CD1c-positive myeloid dendritic cell (primary cell): ENCODE data around the gene ELL3.
"Not testable (repeated sequence)": the region's sequence is repeated elsewhere in the genome, so short reads cannot be mapped to it uniquely, and the experiment has no call there.

Source experiments
- DNase-seq: peaks from one replicate; pipeline ENCODE4 v3.0.0-alpha.2; 2016; ENCODE audit errors: extremely low spot score

Gene ELL3, protein sequence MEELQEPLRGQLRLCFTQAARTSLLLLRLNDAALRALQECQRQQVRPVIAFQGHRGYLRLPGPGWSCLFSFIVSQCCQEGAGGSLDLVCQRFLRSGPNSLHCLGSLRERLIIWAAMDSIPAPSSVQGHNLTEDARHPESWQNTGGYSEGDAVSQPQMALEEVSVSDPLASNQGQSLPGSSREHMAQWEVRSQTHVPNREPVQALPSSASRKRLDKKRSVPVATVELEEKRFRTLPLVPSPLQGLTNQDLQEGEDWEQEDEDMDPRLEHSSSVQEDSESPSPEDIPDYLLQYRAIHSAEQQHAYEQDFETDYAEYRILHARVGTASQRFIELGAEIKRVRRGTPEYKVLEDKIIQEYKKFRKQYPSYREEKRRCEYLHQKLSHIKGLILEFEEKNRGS

DNA sequence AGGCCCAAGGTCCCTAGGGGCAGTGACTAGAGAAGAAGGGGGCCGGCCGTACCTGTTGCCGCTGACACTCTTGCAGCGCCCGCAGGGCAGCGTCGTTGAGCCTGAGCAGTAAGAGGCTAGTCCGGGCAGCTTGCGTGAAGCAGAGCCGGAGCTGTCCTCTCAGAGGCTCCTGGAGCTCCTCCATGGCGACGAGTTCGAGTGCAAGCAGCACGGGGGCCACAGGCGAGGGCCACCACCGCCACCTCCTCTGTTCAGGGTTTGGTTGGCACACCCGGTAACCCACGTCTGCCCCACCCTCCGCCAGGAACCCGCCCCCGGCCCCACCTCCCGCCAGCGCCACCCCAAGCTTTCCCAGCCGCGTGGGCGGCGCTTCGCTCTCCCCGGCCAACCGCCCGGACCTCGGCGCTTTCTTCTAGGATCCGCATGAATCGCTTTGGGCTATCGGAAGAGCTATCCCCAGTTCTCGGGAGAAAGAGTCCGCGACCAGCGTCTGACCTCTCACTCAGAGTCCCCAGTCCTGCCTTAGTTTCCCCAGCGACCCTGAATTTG, at the start of gene ELL3:
Gene ELL3 (minus strand): TSS at position 249 of the 549 bp plus-strand sequence. CDS start 65 bp downstream, at position 184.
- DNase-seq: peak; percentile 87

DNA sequence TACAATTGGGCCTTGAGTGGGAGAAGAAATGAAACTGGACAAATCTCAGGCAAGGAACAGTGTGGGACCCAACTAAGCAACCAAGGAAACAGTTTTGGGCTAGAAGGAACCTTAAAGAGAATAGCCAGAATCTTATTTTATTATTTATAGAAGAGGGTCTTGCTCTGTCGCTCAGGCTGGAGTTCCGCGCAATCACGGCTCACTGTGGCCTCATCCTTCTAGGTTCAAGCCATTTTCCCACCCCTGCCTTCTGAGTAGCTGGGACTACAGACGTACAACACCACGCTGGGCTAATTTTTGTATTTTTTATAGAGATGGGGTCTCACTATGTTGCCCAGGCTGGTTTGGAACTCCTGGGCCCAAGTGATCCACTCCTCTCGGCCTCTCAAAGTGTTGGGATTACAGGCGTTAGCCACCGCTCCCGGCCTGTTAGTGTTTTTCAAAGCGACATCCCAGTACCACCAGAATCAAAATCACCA, 49.3 kb upstream of the ELL3 start:
- no peak for DNase-seq

DNA sequence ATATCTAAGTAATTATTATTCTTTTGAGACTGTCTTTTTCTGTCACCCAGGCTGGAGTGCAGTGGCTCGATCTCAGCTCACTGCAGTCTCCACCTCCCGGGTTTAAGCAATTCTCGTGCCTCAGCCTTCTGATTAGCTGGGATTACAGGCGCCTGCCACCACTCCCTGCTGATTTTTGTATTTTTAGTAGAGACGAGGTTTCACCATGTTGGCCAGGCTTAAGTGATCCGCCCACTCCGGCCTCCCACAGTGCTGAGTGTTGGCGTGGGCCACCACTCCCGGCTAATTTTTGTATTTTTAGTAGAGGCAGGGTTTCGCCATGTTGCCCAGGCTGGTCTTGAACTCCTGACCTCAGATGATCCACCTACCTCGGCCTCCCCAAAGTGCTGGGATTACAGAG, 48.5 kb upstream of the ELL3 start:
- not testable (repeated sequence) for DNase-seq

DNA sequence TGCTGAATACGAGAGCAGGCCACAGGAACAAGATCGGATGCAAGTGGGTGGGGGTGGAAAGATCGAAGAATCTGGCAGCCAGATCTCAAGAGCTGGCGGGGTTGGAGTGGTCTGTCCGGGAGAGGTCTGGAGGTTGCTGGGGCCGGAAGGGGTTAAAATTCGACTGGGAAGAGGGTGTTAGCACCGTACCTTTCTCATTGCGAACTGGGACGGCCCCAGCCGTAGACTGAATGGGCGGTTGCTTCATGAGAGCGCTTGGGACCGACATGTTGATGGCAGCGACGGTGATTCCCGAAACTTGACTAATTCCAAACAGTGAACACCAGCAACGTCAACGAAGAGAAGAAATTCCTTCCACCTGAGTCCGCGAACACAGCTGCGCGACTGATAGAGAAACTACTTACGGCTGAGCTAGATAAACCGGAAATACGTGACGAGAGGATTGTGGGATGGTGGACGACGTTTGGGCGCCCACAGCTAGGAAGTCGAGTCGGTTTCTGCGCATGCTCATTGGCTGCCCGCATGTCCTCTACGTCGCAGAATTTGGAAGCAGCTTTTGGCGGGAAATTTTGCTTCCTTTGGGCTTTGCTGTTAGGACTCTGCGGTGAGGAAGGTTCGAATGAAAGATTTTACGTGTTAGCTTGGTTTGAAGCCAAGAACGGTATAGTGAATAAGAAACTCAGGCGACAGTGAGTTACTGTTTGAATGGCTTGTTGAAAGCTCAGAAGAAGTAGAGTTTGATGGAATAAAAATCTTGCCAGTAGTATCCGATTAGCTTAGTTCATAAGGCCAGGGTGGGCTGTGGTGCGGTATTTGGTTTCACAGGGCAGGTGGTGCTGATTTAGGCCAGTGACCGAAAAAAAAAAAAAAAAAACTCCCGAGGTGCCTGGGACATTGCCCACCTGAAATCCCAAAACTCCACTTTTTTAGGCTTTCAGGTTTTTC, 47.8 kb upstream of the ELL3 start, which contains the start of gene MFAP1:
Gene MFAP1 (minus strand): TSS at position 389 of the 945 bp plus-strand sequence. CDS start 121 bp downstream, at position 268.
- DNase-seq: peak; percentile 98

DNA sequence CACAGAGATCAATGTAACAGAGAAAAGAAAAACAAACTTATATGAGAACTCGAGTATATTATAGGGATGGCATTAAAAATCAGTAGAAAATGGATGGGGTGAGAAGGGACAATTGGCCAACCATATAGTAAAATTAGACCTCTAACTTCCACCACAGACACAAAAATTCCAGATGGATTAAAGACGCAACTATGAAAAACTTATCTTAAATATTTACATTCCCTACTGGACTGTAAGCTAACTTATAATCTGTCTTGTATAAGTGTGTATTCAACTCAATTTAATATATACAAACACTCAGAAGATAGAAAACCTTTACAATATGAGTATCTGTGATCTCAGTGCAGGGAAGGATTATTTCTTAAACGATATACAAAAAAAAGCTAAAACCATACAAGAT, 44.7 kb upstream of the ELL3 start:
- no peak for DNase-seq

DNA sequence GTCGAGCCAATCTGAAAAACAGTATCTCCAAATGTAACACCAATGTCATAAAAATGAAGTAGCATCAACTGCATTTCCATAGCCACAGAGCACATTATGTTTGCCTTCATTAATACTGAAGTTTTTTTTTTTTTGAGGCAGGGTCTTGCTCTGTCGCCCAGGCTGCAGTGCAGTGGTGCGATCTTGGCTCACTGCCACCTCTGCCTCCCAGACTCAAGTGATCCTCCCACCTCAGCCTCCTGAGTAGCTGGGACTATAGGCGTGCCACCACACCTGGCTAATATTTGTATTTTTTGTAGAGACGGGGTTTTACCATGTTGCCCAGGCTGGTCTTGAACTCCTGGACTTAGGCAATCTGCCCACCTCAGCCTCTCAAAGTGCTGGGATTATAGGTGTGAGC, 38.3 kb upstream of the ELL3 start:
- not testable (repeated sequence) for DNase-seq

DNA sequence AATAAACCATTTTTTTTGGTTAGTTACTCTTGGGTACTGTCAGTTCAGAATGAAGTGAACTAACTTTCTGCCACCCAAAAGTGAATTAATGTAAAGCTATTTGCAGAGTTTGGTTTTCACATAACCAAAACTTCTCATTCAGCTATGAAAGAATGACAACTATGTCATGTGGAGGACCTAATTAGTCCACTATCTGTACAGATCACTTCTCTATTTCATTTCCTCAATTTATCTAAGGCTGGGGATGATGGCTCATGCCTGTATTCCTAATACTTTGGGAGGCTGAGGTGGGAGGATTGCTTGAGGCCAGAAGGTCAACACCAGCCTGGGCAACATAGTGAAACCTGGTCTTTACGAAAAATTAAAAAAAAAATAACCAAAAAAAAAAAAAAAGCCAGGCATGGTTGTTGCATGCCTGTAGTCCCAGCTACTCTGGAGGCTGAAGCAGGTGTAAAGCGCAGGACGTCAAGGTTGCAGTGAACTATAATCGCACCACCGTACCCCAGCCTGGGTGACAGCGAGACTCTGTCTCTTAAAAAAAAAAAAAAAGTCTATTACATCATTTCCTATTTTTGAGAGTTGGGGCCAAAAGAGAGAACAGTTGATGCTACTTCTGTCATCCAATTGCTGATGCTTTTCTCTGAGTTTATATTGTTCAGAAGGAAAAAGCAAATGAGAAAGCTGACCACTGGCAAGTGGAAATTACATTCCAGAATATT, 32.4 kb upstream of the ELL3 start:
- DNase-seq: peak; percentile 79

DNA sequence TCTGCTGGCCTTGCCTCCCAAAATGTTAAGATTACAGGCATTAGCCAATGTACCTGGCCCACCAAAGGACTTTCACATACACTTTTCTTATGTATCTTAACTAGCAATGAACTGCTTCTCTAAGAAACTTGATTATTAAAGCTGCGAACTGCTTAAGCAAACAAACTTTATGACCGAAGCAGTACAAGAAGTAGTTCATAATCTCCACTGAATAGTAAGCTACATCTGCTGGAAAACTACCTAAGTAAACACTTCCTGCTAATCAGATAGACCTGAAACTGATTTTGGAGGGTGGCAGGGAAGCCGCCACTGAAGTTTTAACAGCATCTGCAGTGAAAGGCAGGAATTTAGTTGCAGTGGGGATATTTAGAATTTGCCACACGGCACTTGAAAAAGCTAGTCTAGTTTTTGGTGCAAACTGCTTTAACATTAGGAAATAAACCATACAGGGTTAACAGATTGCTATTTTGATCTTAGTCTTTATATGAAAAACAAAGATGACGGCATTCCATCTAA, 31.7 kb upstream of the ELL3 start:
- no peak for DNase-seq

DNA sequence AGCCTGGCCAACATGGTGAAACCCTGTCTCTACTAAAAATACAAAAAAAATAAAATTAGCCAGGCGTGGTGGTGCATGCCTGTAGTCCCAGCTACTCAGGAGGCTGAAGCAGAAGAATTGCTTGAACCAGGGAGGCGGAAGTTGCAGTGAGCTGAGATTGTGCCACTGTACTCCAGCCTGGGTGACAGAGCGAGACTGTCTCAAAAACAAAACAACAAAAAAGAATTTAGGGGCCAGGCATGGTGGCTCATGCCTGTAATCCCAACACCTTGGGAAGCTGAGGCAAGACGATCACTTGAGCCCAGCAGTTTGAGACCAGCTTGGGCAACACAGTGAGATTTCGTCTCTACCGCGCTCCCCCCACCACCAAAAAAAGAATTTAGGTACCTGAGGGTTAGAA, 25.9 kb upstream of the ELL3 start:
- not testable (repeated sequence) for DNase-seq

DNA sequence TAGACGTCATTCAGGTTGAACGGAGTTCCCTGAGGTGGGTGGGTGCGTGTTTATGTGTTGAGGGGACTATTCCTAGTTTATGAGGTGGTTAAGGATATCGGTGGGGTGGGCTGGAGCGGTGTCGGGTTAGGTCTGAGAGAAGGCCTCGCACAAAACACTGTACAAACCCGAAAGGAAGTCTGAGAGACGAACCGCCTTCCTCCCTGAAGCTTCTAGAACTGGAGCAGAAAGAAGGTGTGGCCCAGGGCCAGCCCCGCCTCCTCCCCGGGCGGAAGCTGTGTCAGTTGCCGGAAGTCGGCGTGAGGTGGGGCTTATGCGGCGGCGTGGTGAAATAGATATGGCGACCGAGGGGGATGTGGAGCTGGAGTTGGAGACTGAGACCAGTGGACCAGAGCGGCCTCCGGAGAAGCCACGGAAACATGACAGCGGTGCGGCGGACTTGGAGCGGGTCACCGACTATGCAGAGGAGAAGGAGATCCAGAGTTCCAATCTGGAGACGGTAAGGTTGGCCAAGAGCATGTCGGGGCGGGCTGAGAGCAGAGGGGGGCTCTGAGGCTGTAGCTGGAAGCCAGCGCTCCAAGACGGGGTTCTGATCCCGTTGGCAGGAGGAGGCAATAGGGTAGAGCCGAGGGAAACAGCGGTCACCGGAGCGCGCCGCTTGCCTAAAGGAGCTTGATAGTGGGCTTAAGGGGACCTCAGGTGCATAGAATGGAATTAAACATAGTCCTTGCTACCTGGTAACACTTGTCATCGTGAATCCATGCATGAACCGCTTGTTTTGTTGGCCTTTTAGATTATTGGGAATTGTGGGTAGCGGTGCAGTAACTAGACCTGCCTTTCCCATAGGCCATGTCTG, 23.7 kb upstream of the ELL3 start, which contains the start of gene HYPK:
Gene HYPK (plus strand): TSS at position 314 of the 856 bp plus-strand sequence. CDS start 24 bp downstream, at position 338.
- DNase-seq: peak; percentile 92

DNA sequence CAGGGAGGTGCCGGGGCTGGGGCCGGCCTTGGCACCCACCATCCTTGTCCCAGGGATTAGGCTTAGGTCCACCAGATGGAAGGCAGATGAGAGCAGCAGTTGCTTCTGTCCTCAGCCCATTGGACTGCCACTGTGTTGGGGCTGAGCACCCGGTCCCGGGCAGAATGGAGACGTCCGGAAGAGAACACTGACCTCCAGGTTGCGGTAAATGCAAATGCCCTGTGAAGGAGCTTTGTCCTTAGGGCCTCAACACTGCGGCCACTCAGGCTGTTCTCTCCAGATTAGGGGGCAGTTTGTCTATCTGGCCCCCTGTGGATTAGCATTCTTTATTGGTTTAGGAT, 23.1 kb upstream of the ELL3 start, which contains the start of gene SERINC4:
Gene SERINC4 (minus strand): TSS at position 276 of the 341 bp plus-strand sequence. CDS start 234 bp downstream, at position 42.
- no peak for DNase-seq

DNA sequence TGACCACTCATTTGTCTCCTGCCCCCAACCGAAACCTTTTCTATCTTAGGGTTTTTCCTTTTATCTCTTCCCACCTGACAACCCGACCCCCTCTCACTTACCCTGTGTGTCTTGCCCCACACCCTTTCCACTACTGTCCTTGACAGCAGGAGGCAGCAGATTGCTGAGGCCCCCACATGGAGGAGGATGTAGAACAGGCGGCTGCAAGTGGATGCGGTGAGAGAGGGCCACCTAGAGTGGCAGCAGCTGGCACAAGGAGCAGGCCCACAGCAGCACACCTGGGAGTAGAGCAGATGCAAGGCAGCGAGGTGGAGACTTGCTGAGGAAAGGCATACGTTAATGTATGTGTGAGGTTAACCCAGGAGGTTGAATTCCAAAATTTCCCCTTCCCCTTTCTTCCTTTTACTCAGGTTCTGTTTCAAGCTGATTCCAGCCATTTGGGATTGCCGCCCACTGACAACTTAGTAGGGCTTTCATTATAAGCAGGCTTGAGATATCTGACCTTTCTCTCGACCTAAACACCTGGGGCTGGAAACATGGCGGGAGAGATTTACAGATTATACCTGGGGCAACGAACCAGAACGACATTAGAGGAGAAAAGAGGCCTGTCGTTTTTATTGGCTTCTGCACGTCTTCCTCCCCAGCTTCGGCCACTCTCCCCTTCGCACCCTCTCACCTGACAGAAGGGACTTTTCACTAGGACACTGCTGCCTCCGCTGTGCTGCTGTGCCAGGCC, 22.6 kb upstream of the ELL3 start:
- no peak for DNase-seq

DNA sequence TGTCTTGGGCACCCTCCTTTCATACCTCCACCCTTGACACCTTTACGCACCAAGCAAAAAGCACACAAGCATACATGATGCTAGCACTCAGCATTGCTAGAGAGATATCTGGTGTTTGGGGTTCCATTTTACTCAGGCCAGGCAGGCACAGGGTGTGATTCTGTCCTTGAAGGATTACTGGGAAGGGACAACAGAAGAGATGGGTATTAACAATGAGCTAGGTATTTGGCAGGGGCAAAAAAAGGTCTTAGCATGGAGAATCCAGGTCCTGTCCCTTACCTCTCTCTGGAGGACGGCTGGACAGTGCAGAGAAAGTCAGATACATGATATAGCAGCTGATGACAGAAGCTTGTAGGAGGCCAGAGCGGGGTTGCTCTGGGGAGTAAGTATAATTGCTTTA, 19.8 kb upstream of the ELL3 start:
- DNase-seq: no peak

DNA sequence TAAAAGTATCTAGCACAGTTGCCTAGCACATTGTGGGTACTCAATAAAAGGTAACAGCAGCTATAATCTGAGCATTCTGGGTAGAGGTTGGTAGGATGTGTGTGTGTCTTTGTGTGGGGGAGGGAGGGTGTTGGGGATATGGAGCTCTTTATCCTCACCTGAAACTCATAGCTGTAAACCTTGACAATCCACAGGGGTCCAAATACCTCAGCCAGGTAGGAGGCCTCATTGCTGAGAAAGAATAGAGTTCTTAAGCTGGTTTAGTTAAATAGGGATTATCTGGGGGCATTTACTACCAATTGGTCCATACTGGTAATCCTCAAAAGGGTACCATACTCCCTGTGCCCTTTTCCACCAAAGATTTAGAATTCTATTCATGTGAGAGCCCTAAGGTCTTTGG, 19.2 kb upstream of the ELL3 start:
- no peak for DNase-seq

DNA sequence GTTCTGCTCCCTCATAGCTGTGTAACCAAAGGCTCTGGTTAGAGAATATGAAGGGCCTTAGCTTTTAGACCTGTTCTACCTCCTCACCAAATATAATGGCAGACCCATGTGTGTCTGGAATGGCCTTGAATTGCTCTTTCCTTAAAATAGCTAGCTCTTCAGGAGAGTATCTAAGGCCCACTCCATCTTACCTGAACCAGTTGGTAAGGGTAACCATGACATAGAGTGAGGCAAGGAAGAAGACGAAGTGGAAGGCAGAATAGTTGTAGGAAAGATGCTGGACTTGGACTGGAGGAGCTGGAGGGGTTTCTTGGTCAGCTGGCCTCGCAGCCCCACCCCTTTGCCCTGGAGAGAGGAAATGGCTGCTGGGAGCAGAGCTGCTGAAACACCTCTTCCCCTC, 18.4 kb upstream of the ELL3 start:
- DNase-seq: no peak

DNA sequence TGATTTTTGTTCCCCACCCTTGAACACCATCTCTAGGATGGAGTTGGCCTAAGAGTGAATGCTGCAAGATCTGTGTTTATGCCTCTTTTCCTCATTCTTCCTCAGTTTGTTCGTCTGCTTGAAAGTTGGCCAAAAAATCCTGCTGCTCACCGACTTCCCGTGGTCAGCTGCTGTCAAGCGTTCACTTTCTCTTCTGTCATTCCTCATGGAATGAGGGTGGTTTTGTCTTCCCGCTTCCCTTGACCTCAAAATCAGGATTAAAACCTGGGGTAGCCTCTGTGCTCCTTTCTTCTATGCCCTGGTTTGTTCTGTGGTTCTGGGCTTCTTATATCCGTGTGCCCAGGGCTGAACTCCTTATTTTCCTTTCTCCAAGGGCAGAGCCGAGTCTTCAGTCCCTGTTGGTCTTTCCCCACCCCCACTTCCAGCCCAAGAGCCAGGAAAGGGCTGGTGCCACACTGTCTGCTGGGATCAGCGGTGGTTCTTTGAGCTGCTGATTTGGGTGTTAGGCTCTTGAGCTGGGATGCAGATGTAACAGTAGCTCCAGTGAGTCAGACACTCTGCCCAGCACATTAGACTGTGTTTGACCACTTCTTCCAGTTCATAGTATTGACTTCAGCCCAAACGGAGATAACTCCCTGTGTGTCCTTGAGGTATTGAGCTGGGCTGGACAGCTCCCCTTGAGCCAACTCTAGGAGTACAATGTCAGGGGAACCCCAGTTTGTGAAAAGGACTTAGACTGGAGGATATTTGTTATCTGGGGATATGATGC, 17.7 kb upstream of the ELL3 start:
- DNase-seq: no peak

DNA sequence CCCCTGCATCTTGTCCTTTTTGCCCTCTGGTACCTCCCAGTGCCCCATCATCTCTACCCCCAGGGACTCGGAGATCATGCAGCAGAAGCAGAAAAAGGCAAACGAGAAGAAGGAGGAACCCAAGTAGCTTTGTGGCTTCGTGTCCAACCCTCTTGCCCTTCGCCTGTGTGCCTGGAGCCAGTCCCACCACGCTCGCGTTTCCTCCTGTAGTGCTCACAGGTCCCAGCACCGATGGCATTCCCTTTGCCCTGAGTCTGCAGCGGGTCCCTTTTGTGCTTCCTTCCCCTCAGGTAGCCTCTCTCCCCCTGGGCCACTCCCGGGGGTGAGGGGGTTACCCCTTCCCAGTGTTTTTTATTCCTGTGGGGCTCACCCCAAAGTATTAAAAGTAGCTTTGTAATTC, 16.9 kb upstream of the ELL3 start:
- no peak for DNase-seq

DNA sequence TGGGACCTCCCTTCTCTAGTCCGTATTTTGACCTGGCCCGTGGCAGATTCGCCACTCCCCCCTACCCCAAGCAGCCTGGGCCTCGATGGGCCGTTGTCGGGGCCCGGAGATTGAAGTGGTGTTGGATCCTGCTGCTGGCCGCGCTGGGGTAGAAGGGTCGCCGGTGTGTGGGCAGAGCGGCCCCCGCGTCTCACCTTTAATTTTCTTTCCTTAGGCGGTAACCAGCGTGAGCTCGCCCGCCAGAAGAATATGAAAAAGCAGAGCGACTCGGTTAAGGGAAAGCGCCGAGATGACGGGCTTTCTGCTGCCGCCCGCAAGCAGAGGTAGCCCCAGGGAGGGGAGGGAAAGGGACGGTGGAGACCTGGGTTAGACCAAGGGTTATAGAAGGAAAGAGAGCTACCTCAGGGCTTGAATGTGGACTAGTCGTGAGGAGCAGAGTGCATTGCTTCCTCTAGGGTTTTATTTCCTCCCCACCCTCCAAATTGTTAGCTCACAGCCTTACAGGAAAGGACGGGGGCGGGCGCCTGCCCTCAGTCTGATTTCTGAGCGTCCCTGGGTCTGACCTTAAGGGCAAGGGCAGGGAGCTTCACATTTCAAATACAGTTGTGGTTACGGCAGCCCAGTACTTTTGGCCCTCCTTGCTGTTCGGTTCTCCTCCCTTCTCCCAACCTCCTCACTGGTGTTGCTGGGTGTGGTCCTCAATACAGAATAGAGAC, 16.2 kb upstream of the ELL3 start:
- DNase-seq: peak; percentile 83
